ENCODE measurements around the gene KRTDAP. TPM values are rescaled to one million over a fixed set of nuclear protein-coding genes. Genes with fewer than 3 reads are reported as not detected.

Gene KRTDAP
- total and polyA plus RNA-seq, 10 of the 15 experiments (the other 5 are each of a cell fraction or from before 2014, with no cell fraction given) = 0.23 TPM; not detected in 9

- TF ChIP-seq MEF2B (IDR thresholded peaks at IDR 0.05; ENCODE audit: partially characterized antibody, poor library complexity, severe bottlenecking) (peak; percentile 54), IKZF2 (IDR thresholded peaks at IDR 0.05) (peak; percentile 63 to 69; a peak in 2 of 4 replicates), PML (IDR thresholded peaks at IDR 0.05; ENCODE audit: low read length) (no peak), MTA2 (IDR thresholded peaks at IDR 0.05; ENCODE audit: low read depth) (peak; percentile 54; the same call in 1 of the 2 replicates), TCF12 (IDR thresholded peaks at IDR 0.05; ENCODE audit: low read depth, low read length) (no peak), POLR2AphosphoS5 (IDR thresholded peaks at IDR 0.05; ENCODE audit: low read length) (no peak), CBX5 (IDR thresholded peaks at IDR 0.05; ENCODE audit: low read depth) (no peak), YY1 (IDR thresholded peaks at IDR 0.05; ENCODE audit: low read depth, low read length) (0 out of 2 replicates have a peak, but pooled peaks have one; percentile 27), GATAD2B (conservative IDR thresholded peaks at IDR 0.05; ENCODE audit: low read depth) (no peak), RUNX3 (IDR thresholded peaks at IDR 0.05; ENCODE audit: low read length) (peak; percentile 82), BHLHE40 (IDR thresholded peaks at IDR 0.05; ENCODE audit: borderline replicate concordance in 1 of 2, low read depth in 2 of 2, low read length in 1 of 2) (peak; percentile 69 to 83; a peak in 3 of 4 replicates), MEF2A (IDR thresholded peaks at IDR 0.05; ENCODE audit: insufficient read depth, low read depth, low read length) (peak; percentile 43; the same call in 1 of the 2 replicates), NBN (IDR thresholded peaks at IDR 0.05) (0 out of 2 replicates have a peak, but pooled peaks have one; percentile 33), MAX (IDR thresholded peaks at IDR 0.05; ENCODE audit: low read depth, low read length) (peak; percentile 53; the same call in 1 of the 2 replicates)
These were observed 48.2 kb downstream of the KRTDAP start (continued) for GRCh38 chr19:35442091-35442490.

GRCh38 chr19:35439921-35440320 is 50.3 kb downstream of the KRTDAP start:
- FAIRE-seq = no peak
- no peak overlapping the region for H3K4me3 ChIP-seq
- BruUV-seq (replicated peaks) = no TSS peak
- TF ChIP-seq SMARCA5 (IDR thresholded peaks at IDR 0.05) (no peak), ZBTB11 (CRISPR knock-in tag; IDR thresholded peaks at IDR 0.05) (no peak), POLR2AphosphoS2 (IDR thresholded peaks at IDR 0.05; ENCODE audit: low read depth, low read length) (no peak), TARDBP (IDR thresholded peaks at IDR 0.05; ENCODE audit: borderline replicate concordance) (no peak), CEBPB (IDR thresholded peaks at IDR 0.05; ENCODE audit: borderline replicate concordance in 1 of 2, low read depth in 2 of 2, low read length in 2 of 2) (no peak), ZNF24 (IDR thresholded peaks at IDR 0.05) (no peak), BMI1 (IDR thresholded peaks at IDR 0.05; ENCODE audit: borderline replicate concordance) (no peak)

More at GRCh38 chr19:35439921-35440320, 50.3 kb downstream of the KRTDAP start:
- CTCF ChIA-PET = interaction anchor here (0.5 to 0.8 kb wide), 2 partner anchors 8 to 55 kb away, joined by 3 to 4 read pairs; no protein-coding TSS in a partner anchor
- Histone ChIP-seq H3K36me3 (ENCODE audit: control insufficient read depth in 2 of 2, insufficient read depth in 2 of 2, low read length in 1 of 2) (no peaks in the 10 kb centered on the region), H3K4me2 (ENCODE audit: control insufficient read depth, insufficient read depth) (no peak overlapping the region), H3K27me3 (replicated peaks in 1 of 2; ENCODE audit: control insufficient read depth in 2 of 2, insufficient read depth in 2 of 2, low read length in 1 of 2) (no peaks in the 10 kb centered on the region), H3K27ac (ENCODE audit: control insufficient read depth, insufficient read depth) (no peak overlapping the region), H3K9me3 (replicated peaks; ENCODE audit: control insufficient read depth, insufficient read depth, low read length) (no peaks in the 10 kb centered on the region), H4K20me1 (ENCODE audit: control insufficient read depth, insufficient read depth) (no peaks in the 10 kb centered on the region), H3K9ac (ENCODE audit: control insufficient read depth, insufficient read depth, low read length) (no peak overlapping the region), H2AFZ (ENCODE audit: control insufficient read depth, low read depth, low read length) (no peak overlapping the region), H3K79me2 (ENCODE audit: control insufficient read depth, insufficient read depth, low read length) (no peaks in the 10 kb centered on the region), H3K4me1 (ENCODE audit: control insufficient read depth, insufficient read depth, low read length) (peaks cover 35% of the 10 kb centered on the region)
- in situ Hi-C loops (cut with MboI) = no loop called here
- SMC1A ChIA-PET (ENCODE audit: uncharacterized antibody, unreplicated experiment) = interaction anchor here (1.7 kb wide), 1 partner anchor 22 kb away, joined by 14 read pairs; no protein-coding TSS in a partner anchor
- WGBS (ENCODE audit: insufficient coverage, insufficient replicate concordance, low lambda C conversion rate, missing lambda C conversion rate) = 63% methylated on average over 6 of the region's 6 CpGs
- no peak for ATAC-seq
- POLR2A ChIA-PET = interaction anchor here (0.6 kb wide), 1 partner anchor 63 kb away, joined by 7 read pairs; no protein-coding TSS in a partner anchor
- DNase-seq (ENCODE audit: low read depth, low spot score) = no peak
- intact Hi-C loops (cut with micrococcal nuclease; ENCODE audit: unreplicated experiment) = no loop called here
- RAD21 ChIA-PET (ENCODE audit: unreplicated experiment) = interaction anchor here (0.9 kb wide), 1 partner anchor 79 kb away, joined by 3 read pairs; no protein-coding TSS in a partner anchor

Measured in GM12878 (cell line).